Right hindlimb (tissue), 1 donor: ENCODE data around the gene LDAF1.
A peak's percentile ranks its signal among the peaks of the same experiment; 100 is the strongest.
"Not testable (repeated sequence)": the region's sequence is repeated elsewhere in the genome, so short reads cannot be mapped to it uniquely, and the experiment has no call there.

Experiments
- DNase-seq: peaks from one replicate; pipeline ENCODE4 v3.0.0-alpha.2; 2018

LDAF1 gene

DNA sequence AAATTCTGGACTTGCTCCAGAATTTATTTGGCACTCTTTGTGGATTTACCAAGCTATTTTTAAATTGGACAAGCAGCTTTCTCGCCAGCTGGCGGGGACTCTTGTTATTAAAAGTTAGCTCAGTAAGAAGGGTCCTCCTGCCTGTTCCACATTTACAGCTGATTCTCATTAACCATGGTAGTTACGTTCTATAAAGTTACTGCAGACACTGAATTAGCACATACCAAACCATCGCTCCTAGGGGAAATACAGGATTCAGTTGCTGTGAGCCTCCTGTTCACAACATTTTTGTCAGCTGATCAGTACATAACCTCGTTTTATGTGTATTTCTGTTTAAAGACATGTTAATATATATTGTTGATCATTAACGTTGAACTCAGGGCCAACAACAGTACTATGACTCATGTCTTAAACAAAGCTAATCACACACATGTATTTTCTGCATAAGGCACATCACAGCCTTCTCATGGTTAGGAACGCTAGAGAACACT, 4.2 kb downstream of the LDAF1 start:
- DNase-seq: peak; percentile 49

DNA sequence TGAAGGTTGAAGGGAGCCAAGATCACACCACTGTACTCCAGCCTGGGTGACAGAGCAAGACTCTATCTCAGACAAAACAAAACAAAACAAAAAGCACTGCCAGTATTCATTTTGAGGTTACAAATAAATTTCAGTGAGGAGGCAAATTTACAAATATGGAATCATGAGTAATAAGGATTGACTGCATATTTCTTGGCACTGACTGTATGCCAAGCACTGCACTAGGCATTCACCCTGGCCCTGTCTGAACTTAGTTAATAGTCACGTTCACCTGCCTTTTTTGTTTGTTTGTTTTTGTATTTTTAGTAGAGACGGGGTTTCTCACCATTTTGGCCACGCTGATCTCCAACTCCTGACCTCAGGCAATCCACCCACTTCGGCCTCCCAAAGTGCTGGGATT, 5.1 kb downstream of the LDAF1 start:
- DNase-seq: no peak

DNA sequence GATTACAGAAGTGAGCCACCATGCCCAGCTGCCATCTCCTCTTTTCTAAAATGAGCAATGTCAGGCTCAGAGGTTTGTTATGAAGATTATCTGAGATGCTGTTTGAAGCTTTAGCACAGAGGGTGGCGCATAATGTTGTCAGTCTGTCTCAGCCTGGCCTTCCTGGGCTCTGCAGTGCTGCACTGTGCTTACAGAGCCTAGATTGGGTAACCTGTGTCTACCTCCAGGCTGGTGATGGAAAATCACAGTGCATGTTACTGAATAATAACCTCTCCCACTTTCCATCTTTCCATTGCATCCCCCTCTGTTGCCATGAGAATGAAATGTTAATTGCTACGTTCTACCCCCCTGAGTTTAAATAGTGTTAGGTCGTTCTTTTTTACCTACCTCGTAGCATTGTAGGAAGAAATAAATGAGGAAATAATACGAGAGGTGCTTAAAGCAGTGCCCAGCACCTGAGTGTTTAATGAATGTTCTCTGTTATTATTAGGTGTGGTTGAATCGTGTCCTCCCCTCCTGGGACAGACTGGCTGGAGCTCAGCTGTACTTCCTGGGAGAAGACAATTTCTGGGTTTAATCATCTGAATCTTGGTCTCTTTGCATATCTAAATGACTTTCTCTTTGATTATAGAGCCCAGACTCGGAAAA, 6.2 kb downstream of the LDAF1 start:
- no peak for DNase-seq

DNA sequence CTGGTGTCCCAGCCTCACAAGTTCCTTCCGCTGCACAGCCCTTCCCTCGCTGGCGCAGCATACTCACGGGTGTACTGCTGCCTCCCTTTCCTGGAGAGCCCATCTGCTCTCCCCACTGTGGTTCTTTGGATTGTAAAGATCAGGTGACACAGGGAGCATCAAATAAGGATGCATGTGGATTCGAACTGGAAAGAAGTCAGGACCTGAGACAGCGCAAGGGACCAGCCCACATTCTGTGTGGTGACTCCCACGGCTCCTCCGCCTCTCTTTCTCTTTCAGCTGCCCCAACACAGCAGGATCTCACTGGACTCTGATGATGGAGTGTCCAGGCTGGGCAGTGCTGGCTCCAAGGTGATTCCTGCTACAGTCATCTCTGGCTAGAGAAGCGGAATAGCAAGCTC, 8.1 kb downstream of the LDAF1 start:
- DNase-seq: no peak

DNA sequence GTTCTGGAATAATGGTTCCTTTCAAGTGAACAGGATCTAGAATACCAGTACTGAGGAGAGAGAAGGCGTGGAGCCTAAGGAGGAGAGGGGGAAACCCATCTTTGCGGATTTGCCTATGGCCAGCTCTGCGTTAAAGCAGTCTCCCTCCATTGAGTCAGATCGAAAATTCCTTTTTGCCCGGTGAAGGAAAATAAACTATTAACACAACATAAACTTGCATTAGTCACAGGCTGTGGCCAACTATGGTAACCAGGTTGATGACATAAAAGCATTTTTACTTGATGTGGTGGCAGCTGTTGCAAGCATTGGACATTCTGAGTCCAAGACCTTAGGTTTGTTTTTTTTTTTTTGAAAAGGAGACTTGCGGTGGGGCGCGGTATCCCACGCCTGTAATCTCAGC, 8.9 kb downstream of the LDAF1 start:
- DNase-seq: no peak

DNA sequence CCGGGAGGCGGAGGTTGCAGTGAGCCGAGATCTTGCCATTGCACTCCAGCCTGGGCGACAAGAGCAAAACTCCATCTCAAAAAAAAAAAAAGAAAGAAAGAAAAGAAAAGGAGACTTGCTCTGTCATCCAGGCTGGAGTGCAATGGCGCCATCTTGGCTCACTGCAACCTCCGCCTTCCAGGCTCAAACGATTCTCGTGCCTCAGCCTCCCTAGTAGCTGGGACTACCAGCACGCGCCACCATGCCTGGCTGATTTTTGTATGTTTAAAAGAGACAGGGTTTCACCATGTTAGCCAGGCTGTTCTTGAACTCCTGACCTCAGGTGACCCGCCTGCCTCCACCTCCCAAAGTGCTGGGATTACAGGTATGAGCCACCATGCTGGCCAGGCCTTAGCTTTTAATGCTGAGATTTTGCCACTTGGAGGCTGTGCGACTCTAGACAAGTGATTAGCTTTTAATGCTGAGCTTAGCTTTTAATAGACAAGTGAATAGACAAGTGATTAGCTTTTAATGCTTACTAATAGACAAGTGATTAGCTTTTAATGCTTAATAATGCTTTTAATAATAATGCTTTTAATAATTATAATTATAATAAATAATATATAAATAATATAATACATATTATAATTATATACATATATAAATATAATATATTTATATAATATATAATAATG, 9.6 kb downstream of the LDAF1 start:
- no peak for DNase-seq

DNA sequence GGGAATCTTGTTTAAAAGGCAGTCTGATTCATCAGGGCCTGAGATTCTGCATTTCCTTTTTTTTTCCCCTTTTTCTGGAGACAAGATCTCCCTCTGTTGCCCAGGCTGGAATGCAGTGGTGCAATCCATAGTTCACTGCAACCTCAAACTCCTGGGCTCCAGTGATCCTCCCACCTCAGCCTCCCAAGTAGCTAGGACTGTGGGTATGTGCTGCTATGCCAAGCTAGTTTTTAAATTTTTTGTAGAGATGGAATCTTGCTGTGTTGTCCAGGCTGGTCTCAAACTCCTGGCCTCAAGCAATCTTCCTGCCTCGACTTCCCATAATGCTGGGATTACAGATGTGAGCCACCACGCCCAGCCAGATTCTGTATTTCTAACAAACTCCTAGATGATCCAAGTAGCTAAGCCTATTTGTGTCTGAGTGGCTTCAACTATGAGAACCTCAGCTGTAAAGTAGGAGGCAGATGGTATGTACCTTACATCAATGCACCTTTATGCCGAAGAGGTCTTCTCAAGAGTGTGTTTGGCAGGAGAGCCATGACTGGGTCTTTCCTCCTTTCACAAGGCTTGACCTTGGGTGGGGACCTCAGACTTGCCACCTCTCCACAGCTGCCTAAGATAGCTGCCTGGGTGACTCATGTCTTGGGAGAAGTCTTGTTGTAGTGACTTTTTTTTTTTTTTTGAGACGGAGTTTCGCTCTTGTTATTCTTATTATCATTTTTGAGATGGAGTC, 10.9 kb downstream of the LDAF1 start:
- DNase-seq: no peak

DNA sequence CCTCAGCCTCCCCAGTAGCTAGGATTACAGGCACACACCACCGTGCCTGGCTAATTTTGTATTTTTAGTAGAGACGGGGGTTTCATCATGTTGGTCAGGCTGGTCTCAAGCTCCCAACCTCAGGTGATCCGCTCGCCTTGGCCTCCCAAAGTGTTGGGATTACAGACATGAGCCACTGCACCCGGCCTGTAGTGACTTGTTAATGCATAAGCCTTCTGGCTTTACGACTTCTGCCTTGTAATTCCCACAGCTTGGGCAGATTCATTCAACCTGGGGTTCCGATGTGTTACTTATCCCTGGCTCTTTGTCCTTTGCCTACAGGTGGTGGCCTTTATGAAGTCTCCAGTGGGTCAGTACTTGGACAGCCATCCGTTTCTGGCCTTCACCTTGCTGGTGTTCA, 11.6 kb downstream of the LDAF1 start:
- DNase-seq: not testable (repeated sequence)

DNA sequence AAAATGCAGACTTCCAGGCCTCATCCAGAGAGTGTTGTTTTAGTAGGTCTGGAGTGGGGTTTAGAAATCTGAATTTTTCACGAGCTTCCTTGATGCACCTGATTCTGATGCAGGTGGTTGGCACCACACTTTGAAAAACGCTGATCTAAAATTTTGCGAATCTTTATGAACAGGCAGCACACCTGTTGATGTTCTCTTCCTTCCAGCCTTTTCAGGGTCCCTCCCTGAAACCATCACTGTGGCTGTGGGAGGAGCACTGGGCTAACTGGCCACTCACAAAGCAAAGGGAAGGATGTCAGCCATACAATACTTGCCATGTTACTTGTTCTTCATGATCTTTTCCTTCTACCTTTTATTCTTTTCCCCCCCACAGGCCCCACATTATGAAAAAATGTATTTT, 14.2 kb downstream of the LDAF1 start:
- no peak for DNase-seq

DNA sequence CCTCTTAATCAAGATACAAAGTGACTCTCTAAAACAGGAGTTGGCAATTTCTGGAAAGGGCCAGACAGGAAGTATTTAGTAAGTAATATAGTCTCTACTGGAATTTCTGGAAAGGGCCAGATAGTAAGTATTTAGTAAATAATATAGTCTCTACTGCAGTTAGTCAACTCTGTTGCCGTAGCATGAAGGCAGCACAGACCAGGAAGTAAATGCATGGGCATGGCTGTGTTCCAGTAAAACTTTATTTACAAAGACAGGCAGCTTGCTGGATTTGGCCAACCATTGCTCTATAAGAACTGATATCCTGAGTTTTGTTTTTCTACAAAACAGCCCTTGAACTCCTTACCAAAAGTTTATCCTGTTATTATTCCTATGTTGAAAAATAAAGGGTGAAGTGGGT, 16.9 kb downstream of the LDAF1 start:
- no peak for DNase-seq

DNA sequence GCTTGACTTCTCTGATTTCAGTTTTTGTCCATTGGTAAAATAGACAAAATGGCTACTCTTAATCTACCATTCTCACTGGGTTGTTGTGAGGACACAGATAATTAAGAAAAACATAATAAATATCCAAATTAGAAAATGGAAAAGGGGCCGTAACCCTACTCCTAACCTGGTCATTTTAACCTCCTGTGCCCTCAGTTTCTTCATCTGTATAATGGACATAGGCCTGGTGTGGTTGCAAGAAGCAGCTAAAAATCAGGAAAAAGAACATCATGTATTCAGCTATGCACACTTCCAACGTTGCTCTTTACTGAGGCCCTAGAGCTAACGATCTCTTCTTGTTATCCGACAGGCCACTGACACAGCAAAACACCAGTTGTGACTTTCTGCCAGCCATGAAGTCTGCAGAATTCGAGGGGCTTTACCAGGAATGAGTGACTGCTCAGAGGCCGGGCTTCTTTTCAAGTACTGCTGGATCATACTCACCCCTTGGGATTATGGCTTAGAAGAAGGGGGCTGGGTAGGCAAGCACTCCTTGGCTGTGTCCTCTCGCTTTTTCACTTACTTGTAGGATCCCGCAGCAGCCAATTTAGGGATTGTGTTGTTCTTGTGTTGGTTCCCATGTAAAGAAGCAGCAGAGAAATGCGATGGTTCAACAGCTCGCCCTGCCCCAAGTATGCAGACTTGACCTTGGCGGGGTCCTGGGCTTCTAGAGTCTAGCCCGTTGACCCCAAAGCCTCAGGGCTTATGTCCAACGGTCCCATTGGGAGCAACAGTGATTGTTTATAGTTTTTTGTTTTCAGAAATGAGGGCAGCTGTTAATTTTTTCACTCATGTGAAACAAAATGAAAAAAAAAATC, 20.9 kb downstream of the LDAF1 start:
- DNase-seq: no peak

DNA sequence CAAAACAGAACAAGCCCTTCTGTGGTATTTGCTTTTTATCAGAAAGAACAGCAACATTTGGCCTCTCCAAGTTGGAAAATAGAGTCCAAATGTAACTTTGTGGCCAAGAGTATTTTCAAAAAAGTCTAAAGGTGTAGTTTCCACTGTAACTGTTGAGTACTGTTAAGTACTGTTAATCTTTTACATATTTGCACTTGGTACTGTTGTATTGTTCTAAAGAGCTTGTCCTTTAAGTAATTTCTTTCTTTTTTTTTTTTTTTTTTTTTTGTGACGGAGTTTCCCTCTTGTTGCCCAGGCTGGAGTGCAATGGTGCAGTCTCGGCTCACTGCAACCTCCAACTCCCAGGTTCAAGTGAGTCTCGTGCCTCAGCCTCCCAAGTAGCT, 21.5 kb downstream of the LDAF1 start:
- DNase-seq: no peak

DNA sequence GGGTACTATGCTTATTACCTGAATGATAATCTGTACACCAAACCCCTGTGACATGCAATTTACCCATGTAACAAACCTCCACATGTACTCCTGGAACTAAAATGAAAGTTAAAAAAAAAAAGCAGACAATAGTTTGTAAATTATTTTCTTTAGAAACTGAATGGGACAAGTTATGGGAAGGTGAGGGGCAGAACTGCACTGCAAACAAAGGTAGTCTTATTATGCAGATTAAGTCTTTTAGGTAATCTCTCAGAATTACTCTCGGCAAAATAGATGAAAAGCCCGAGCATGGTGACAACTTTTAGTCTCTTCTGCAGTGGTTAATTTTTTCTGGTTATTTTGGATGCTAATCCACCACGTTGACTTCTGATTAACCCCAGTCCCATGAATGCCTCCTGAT, 25.5 kb downstream of the LDAF1 start:
- DNase-seq: no peak

DNA sequence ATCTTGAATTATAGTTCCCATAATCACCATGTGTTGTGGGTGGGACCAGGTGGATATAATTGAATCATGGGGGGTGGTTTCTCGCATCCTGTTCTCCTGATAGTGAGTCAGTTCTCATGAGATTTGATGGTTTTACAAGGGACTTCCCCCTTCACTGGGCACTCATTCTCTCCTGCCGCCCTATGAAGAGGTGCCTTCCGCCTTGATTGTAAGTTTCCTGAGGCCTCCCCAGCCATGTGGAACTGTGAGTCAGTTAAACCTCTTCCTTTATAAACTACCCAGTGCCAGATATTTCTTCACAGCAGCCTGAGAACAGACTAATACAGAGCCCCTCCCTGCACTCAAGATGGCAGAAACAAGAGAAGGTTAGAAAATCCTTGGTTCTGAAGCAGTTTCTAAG, 26.4 kb downstream of the LDAF1 start:
- no peak for DNase-seq

DNA sequence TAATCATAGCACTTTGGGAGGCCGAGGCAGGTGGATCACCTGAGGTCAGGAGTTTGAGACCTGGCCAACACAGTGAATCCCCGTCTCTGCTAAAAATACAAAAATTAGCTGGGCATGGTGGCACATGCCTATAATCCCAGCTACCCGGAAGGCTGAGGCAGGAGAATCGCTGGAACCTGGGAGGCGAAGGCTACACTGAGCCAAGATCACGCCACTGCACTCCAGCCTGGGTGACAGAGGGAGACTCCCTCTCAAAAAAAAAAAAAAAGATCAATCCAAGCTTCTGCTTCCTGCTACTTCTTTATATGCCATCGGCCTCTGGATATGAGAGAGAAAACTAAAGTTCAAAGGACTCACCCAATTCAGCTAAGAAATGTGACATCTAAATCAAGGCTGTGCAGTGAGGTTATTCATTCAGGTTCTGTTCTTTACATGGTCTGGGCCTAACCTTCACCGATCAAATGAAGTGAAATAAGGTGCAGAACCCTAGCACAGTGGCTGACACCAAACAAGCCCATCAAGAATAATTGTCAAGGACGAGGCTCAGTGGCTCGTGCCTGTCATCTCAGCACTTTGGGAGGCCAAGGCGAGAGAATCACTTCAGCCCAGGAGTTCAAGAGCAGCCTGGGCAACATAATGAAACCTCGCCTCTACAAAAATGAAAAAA, 27.3 kb downstream of the LDAF1 start:
- no peak for DNase-seq

DNA sequence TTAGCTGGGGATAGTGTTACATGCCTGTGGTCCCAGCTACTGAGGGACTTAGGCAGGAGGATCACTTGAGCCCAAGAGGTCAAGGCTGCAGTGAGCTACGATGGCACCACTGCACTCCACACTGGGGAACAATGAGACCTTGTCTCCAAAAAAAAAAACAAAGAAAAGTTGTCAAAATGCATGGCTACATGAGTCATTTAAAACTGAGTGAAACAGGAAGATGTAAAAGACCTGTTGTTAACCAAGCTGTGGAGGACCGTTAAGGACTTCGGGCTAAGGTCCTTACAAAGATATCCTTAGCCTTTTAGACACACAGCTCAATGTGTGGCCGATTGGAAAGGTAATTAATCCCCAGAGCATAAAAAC, 27.8 kb downstream of the LDAF1 start:
- no peak for DNase-seq

DNA sequence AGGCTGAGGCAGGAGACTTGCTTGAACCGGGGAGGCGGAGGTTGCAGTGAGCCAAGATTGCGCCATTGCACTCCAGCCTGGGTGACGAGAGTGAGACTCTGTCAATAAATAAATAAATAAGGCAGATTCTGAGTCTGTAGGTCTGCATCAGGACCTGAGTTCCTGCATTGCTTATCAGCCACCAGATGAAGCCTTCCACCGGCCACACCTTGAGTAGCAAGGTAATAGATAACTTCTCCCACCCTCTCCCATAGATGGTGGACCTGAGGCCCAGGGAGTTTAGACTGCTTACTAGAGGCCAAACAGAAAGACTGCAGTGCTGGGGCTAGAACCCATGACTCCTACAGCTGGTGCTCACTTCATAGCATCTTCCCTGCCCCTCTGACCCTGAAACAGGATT, 30.8 kb downstream of the LDAF1 start:
- no peak for DNase-seq

DNA sequence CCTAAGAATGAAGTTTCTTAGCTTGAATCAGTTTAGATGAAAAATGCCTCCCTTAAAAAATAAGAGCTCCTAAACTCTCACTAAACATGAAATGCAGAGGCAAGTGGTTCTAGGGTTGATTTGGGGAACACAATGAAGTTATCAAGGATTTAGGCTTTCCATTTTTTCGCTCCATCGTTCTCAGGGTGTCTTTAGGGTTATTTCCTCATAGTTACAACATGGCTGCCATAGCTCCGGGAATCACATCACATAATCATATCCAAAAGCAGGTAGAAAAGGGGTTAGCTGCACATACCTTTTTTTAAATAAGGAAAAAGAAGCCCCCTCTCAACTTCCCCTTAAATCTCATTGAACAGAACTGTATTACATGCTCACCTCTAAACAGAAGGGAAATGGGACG, 31.5 kb downstream of the LDAF1 start:
- no peak for DNase-seq

DNA sequence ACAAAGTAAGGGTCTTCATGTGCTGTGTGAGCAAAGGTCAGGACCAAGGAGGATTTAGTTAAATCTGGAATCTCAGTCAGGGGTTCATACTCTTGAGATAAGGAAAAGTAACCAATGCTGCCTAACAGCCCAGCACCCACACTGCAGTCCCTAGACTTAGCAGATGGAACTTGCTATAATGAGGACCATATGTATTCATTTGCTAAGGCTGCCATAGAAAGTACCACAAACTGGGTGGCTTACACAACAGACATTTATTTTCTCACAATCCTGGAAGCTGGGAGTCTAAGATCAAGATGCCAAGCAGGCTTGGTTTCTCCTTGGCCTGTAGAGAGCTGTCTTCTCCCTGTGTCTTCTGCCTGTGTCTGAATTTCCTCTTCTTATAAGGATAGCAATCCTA, 32.1 kb downstream of the LDAF1 start:
- DNase-seq: no peak

DNA sequence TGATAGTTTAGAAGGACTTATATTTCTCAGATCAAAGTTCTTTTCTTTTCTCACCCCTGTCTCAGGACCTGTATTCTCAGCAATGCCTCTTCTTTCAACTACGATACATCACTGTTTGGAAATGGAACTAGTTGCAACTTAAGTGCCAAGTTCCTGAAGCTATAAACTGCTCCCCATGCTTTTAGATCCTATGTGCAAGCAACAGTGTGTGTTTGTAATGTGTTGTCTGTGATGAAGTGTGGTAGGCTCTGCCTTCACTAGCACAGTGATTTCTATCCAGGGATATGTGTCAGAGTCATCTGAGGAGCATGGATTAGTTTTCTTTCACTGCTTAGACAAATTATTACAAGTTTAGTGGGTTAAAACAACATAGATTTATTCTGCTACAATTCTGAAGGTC, 34.5 kb downstream of the LDAF1 start:
- no peak for DNase-seq

DNA sequence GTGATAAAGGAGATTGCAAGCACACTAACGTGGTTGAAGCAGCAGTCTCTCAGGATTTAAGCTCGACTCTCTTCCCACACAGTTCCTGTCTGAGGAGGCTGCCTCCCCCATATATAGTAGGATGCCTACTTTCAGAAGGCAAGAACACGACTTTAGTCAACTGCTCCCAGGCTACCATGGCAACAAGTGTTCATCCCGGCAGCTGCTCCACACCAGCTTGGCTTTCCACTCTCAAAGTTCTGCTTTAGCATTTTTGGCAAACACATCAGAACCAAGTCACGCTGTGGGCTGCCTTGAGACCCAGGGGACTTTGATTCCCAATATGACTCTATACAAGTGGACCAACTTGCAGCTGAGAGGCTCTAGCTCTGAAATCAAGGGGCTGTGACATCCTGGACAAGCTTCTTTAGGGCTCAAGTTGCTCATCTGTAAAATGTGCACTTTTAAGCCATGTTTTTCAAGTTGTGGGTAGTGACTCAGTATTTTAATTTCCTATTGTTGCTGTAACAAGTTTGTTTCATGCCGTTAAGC, 36.4 kb downstream of the LDAF1 start:
- peak; percentile 41 for DNase-seq

DNA sequence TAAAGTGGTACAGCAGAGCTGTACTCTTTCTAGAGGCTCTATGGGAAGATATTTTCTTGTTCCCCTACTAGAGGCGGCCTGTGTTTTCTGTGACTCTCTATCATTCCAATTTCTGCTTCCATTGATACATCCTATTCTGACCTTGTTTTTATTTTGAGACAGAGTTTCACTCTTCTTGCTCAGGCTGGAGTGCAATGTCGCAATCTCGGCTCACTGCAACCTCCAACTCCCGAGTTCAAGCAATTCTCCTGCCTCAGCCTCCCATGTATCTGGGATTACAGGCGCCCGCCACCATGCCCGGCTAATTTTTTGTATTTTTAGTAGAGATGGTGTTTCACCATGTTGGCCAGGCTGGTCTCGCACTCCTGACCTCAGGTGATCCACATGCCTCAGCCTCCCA, 36.9 kb downstream of the LDAF1 start:
- not testable (repeated sequence) for DNase-seq

DNA sequence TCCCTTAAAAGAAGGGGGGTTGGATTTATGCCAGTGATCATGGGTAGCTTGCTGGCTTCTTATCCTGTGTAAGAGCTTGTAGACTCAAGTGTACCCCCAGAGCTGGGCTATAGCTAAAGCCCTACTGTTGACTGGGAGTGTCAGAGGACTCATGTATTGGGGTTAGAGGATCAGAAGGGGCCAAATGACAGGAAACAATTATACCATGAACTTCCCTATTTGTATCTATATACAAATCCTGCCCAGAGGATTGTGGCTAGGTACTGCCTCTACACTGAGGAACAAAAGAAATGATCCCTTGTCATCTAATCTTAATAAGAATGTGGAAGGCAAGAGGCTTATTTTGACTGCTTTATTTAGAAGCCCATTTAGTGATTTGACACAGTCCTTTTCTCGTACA, 38.6 kb downstream of the LDAF1 start:
- DNase-seq: no peak
